Activated naive CD4-positive, alpha-beta T cell treated with Interleukin-2 at 50 U/mL for 16 hours (primary cell): ENCODE data around the gene TIAM1.
A peak's percentile ranks its signal among the peaks of the same experiment; 100 is the strongest.

Source experiments
- DNase-seq: peaks from one replicate; pipeline ENCODE4 v3.0.0-alpha.2; 2020

TIAM1 gene

DNA sequence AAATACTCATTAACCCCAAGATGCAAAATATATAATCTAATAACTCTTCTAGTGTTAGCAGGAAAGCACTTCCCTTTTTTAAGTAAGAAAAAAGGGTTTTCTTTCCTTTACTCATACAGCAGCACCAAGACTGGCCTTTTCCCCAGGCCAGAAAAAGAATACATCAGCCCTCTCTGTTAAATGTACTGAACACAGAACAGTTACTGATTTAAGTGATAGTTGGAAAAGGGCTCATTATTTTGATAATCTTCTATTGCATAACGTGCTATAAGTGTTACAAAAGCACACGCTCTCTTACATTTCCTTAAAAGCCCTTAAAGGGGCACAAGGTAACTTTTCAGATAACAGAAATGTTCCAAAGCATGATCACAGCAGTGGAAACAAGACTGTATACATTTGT is 142.9 kb downstream of the TIAM1 start:
- DNase-seq = no peak

DNA sequence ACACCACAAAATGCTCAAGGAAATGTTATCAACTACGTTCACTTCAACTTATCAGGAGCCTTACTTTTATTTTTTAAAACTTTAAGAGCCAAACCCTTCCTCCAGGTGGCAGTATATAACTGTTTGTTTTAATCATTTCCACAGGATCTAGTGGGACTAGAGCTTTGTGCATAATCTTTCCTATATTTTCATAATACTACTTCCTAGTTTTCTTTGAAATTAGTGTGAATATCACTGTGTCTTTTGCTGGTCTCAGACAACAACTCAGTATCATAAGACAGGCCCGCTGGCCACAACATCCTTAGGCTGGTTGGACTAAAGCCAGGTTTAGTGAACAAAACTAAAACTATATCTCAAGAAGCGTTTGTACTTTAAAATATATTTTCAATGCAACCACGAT is 145.5 kb downstream of the TIAM1 start:
- DNase-seq = no peak

DNA sequence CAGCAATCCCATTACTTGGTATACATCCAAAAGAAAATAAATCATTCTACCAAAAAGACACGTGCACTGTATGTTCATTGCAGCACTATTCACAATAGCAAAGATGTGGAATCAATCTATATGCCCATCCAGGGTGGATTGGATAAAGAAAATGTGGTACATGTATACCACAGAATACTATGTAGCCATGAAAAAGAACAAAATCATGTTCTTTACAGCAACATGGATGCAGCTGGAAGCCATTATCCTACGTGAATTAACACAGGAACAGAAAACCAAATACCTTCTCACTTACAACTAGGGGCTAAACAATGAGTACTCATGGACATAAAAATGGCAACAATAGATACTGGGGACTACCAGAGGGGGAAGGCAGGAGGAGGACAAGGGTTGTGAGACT is 147.3 kb downstream of the TIAM1 start:
- no peak for DNase-seq

DNA sequence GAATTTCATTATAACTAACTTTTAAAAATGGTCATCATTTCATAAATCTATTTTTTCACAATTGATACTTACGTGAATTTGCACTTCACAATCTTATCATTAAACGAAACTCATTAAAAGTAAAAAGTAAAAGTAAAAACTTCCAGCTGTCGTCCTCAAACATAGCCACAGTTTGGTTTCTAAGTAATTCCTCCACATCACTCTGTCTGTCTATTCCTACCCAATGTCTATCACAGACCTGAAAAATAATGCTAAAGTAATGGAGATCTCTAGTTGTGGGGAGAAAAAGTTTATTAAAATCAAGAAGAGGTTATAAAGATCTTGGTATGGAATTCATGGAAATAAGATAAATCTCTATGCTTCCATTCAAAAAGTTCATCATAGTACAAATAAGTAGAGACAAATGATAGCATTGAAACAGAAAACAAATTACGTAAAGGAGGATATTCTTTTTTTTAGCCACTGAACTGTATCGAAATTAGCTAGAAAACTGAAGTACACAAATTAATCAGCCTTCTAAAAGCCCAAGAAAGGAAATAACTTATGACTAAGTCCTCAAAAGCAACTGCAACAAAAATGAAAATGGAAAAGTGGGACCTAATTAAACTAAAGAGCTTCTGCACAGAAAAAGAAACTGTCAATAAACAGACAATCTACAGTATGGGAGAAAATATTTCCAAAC is 148.6 kb downstream of the TIAM1 start:
- DNase-seq = no peak

DNA sequence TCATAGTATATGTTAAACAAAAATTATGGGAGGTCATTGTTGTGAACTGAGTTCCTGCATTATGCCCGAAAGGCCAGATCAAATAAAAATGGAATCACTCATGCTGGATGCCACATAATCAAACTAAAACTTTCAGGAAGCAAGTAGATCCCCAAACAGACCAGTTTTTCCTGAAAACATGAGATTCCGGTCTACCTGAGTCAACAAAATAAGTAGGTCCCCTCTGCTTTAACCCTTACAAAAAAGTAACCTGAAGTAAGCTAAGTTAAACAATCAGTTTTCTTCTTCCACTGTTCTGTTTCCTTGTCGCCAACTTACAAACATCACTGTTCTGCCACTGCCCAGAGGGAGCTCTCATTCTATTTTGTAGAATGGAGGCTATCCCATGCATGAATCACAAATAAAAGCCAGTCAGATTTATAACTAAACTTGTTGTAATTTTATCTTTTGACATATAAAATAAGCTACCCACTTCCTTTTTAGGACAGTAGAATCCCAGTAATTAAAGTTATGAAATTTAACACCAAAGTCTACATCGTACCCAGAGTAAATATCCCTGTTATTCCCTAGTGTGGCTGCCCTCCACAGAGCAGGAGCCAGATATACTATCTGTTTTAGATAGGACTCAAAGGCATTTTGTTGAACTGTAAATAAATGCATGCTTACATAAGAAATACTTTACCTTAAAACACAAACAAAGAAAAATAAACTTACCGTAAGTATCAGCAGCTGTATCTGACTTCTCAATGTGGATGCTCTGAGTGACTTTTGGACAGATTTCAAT is 149.4 kb downstream of the TIAM1 start:
- no peak for DNase-seq

DNA sequence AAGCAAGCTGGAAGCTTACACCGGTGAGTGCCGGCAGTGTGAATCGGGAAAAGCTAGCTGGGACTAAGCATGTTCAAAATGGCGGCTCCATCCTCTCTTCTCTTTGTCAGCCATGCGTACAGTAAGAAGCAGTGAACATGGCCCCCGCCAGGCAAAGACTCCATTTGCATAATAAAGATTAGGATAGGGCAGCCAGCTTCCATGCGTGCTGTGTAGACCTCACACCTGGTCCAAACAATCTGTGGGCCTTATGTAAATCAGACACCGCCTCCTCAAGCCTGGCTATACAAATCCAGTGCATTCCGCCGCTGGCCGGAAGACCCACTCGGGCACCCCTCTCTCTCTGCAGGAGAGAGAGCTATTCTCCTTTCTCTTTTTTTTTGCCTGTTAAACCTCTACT is 150.3 kb downstream of the TIAM1 start:
- no peak for DNase-seq

DNA sequence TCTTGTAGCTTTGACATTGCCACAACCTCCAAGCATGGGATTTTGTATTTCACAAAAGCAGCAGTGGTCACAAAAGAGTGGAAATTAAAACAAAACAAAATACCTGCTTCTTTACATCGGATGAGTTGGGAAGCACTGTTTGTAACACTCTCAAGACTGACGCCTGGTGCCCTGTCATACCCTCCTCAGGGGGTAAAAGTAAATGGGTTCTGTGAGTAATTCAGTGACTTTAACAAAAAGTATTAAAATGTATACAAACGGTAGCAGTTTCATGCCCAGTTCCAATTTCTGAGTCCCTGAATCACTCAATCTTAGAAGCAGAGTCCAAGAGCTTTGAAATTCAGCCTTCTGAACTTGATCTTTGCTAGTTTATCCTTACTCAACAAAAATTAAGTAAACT is 152.5 kb downstream of the TIAM1 start:
- peak; percentile 33 for DNase-seq

DNA sequence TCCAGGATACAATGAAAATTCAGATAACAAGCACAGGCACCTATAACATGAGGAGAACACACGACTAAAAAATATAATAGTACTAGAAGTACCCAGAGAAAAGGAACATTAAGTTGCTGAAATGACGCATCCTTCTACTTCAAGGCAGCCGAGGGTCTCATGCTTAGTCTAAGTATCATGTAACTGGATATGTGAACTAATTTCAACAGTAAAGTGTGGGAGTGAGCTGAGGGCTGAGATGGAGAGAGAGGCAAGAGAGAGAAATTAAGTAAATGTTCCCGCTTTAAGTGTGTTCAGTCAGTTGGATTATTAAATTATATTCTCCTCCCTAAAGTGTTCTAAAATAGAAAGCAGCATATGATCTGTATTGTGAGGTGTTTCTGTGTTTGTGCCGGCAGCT is 153.5 kb downstream of the TIAM1 start:
- DNase-seq = no peak

DNA sequence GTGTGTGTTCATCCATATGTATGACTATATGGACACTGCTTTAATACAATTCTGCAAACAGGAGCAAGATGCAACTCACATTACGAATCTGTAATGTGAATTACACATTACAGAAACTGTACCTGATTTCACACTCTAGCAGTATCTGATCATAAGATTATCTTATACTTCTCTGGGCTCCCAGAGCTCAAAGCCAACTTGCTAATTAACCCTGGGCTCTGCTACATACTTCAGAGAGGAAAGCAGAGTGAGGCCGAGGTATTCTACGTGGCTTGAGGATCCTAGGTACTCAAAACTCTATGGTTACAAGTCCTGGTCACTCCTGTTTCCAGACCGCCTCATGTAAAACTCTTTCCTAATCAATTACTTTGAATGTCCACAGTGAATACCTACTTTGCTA is 156.6 kb downstream of the TIAM1 start:
- DNase-seq = no peak

DNA sequence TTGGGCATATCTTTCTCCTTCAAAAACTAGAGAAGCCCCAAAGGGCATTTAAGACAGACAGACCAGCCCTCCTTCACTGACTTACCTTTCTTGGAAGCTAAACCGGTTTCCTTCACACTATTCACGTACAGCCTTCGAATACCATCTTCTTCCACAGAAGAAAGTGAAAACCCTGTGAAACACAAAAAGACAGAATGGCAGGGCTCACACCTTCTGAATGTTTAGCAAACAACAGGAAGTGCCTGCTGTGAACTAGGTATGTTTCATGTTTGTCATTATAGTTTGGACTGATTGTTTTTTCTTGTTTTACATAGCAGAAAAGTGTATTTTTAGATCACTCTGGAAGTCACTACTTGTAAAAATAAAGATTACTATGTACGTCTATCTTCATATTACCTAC is 157.1 kb downstream of the TIAM1 start:
- no peak for DNase-seq

DNA sequence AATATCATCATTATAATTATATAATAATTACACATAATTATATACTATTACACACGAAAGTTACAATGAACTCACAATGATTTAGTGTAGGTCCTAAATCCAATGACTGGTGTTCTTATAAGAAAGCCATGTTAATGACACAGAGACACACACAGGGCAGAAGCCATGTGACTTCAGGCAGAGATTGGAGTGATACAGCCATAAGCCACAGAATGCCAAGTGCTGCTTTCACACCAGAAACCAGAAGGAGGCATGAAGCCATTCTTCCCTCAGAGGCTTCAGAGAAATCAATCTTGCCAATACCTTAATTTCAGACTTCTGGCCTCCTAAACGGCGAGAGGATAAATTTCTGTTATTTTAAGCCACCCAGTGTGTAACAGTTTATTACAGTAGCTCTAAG is 158.4 kb downstream of the TIAM1 start:
- no peak for DNase-seq

DNA sequence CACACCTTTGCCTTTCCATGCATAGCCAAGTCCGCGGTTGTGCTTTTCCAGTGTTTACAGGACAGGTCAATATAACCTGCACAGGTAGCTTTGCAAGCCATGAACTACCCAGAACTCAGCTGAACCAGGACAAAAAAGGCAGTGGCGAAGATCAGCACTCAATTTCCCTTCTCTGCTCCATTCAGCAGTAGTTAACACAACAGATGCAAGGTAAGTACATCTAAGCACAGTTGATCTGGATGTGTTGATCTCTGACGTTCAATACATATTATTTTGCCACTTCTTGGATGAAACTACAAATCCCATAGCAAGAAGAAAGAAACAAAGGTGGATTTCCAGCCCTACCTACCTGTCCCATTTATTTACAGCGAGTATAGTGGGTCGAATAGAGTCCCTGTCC is 159.2 kb downstream of the TIAM1 start:
- DNase-seq = no peak

DNA sequence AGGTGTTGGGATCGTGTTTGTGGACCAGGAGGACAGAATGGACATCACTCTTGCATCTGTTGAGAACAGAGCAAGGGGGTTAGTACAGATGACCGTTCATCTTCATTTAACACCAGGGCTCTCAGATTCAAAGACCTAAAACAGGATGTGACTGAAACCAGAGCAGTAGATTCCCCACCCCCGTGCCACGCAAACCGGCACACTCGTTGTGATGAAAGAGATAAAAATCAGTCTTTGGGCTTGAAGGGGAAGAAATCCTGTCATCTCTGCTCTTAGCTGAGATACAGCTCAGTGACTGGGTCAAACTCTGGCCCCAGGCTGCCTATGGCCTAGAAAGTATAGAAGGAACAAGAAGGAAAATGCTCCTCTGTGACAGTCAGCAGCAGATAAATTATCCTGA is 159.6 kb downstream of the TIAM1 start:
- peak; percentile 80 for DNase-seq

DNA sequence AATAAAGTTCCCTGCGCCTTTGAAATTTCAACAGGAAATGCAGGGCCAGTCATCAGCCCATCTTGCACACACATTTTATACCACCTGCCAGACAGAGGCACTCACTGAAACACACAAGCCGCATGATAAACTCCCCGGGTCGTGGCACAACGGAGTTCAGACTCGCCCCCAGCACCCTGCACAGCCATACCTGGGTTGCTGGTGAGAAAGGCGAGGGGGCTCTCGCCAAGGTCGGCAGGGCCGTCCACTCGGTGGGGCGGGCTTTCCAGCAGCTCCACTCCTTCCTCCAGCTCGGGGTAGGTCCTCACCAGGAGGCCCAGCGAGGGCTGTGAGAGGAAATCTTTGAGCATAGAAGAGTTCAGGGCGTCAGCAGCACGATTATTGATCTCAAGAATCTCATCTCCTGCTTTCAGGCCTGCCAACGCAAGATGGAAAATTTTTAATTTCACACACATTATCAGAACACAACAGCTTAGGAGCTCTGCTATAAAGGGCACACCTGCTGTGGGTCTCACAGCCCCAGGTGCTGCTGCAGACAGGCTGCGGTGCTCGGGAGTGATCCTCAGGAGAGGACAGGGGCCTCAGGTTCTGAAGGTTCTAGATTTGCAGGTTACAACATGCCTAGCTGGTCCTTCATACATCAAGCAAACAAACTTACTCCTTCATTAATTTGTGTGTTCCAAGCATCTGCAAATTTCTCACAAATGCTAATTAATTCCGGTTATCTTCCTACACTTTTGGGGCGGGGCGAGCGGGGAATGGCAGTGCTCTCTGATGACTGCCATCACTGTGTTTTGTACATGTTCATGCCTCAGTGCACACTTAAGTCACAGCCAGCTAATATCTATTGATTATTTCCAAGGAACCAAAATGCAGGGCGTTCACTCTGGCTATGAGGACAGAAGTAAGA is 161.6 kb downstream of the TIAM1 start:
- peak; percentile 62 for DNase-seq

DNA sequence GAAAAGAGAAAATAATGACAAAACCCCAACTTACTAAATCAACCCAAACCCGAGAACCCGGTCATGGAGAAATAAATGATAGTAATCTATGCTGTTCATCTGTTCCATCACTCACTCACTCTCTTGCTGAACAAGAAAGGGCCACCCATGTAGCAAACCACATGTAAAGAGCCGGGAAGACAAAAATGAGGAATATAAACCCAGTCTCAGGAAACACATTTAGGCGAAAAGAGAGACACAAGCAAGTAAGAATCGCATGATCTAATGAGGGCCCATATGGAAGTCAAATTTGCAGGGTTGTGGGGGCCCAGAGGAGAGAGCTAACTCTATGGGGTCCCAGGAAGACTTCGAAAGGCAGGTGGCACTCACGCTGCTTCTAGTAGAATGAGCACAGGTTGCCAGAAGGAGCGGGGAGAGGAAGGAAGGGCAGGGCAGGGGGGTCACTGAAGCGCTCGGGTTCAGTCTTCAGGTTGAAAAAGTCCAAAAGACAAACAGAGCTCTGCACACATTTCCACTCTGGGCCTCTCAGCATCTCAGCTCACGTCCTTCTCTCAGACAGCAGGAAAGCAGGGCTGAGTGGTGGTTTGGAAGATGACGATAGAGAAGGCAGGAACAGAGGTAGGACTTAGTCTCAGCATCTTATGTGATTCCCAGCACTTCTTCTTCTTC is 162.8 kb downstream of the TIAM1 start:
- DNase-seq = peak; percentile 17

DNA sequence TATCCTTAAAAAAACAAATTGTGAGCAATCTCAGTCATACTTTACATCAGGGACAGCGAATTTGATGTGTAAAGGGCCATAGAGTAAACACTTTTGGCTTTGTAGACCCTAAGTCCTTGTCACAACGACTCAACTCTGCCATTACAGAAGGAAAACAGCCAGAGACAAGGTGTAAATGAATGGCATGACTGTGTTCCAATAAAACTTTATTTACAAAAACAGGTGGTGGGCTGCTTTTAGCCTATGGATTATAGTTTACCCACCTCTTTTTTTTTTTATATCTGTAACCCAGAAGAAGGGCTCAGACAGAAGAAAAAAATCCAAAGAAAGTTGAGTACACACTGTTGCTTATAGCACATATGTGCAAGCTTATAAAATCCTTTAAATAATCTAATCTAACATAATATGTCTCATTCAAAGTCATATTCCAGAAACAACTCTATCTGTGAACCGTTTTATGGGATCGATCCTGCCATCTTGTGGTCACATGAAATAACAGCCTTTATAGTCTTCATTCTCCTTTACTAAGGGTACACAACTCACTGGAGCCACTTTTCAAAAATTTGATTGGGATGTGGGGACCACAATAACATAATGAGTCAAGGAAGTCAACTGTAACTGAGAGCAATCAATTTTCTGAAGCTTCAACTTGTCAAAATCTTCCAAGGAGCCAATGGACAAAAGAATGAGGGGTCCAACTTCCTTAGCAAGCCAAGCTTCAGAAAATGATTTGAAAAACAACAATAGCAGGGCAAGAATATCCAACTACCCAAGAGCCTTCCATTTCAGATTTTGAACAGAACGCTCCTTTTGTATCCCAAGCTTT is 163.6 kb downstream of the TIAM1 start:
- DNase-seq = no peak

DNA sequence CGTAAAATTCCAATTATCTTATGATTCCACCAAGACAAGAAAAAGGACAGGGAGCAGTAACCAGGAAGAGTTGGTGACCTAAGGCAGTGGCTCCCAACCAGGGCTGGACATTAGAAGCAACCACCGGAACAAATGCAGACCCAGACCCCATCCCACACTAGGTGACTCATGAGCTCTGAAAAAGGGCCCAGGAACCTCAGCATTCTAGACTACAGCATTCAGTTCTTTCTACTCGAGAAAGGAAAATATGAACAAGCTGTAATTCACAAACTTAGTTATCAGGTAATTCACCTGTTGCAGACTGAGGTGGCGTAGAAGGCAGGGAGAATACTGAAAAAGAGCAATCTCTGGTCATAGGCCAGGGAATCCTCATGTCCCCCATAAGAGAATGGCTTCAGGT is 167.3 kb downstream of the TIAM1 start:
- DNase-seq = no peak

DNA sequence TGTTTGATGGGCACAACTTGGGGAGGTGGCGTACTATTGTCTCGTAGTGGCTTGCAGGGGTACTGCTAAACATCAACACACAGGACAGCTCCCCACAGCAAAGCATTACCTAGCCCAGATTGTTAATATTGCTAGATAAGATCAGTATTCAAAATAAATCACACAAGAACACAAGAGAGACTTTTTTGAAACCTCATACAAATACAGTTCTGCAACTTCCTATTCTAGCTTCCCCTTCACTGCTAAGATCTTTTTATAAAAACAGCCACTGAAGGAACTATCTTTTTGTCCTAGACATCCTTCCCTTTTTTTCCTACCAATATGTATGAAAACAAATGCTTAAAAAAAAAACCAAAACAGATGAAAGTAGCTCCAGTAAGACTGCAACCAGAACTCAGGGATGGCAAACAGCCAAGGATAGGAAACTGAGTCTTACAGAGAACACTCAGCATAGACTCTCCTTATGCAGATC is 167.9 kb downstream of the TIAM1 start:
- no peak for DNase-seq

DNA sequence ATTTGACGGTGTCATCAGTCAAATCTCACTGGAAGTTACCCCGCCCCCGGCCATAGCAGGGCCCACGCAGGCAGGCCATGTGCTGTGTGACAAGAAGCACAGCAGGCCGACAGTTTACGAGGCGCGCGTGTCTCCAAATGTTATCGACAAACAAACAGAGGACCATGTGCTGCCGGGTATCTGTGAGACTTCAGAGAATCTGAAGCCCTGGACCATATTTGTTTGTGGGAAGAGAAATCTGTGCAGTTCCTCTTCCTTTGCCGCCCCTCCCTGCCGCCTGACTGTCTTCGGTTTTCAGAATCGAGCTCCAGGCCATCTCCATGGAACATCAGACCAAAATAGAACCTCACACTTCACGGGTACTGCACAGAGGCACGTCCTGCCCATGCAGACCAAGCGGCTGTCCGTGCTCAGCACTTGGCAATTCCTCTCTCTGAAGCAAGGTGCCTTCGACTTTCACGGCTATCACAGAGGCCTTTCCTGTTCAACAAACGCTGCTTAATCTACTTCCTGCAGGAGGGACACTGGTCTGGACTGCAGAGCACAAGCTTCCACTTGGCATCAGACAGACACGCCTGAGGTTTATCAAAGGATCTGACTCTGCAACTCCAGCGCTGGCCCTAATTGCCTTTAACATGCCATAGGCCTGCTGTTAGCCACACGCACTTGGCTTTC is 170.0 kb downstream of the TIAM1 start:
- peak; percentile 62 for DNase-seq

DNA sequence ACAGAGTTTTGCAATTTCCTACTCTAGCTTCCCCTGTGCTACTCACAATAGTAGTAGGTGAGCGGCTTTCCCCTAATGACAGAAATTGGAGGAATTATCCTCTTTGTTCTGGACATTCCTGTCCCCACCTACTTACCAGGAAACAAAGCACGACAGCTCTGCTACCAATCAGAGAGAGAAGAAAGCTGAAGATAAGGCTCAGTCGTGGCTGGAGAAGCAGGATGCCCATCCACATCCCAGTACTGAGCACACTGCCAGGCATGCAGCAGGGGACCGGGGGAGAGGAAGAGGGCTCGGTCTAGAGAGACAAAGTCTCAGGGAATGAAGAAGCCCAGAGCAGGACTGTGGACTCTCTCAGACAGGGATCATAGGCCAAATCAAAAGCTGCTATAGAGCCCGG is 171.7 kb downstream of the TIAM1 start:
- DNase-seq = no peak
